NT2/D1 (cell line): ENCODE results near the gene RALGPS1.

Source experiments
- DNase-seq: peaks from one replicate; pipeline ENCODE4 v3.0.0-alpha.2; 2011; ENCODE audit warnings: low read depth, low spot score
- H3K27me3 ChIP-seq: 2 replicates; pipeline ENCODE4 v1.6.0; 2011; ENCODE audit warnings: mild to moderate bottlenecking; ENCODE audit not compliant: insufficient read length, insufficient read depth
- H3K36me3 ChIP-seq: 2 replicates; pipeline ENCODE4 v1.6.1; 2011; ENCODE audit warnings: mild to moderate bottlenecking, low read length, mixed read lengths; ENCODE audit not compliant: insufficient read depth, insufficient read length
- H3K4me1 ChIP-seq: 2 replicates; pipeline ENCODE4 v1.5.1; 2011; ENCODE audit not compliant: insufficient read depth, insufficient read length
- H3K4me3 ChIP-seq: 2 replicates; pipeline ENCODE4 v1.5.1; 2011; ENCODE audit warnings: low read depth; ENCODE audit not compliant: insufficient read length
- H3K9ac ChIP-seq: 2 replicates; pipeline ENCODE4 v1.6.0; 2011; ENCODE audit warnings: low read depth; ENCODE audit not compliant: insufficient read length
- H3K9me3 ChIP-seq: 2 replicates; pipeline ENCODE4 v1.5.1; 2011; ENCODE audit warnings: mild to moderate bottlenecking, low read length; ENCODE audit not compliant: insufficient read depth
- SUZ12 ChIP-seq: IDR thresholded peaks from 2 replicates; pipeline ENCODE4 v1.6.1; 2011; ENCODE audit not compliant: insufficient read length, insufficient read depth; ENCODE audit errors: extremely low read depth
- YY1 ChIP-seq: IDR thresholded peaks from 2 replicates; pipeline ENCODE4 v1.6.1; 2011; ENCODE audit not compliant: insufficient read length, insufficient read depth
- ZNF274 ChIP-seq: IDR thresholded peaks from 2 replicates; pipeline ENCODE4 v1.6.1; 2011; ENCODE audit warnings: mild to moderate bottlenecking, low read depth, low read length

RALGPS1 gene

GRCh38 chr9:127178686-127179632 is 264.4 kb downstream of the RALGPS1 start:
- H3K9me3 ChIP-seq: no peaks in the 10 kb centered on the region
- TF ChIP-seq YY1 (no peak), SUZ12 (no peak), ZNF274 (no peak)
- no peaks in the 10 kb centered on the region for H3K27me3 ChIP-seq
- no peak for DNase-seq
- no peak overlapping the region for H3K9ac ChIP-seq
- no peaks in the 10 kb centered on the region for H3K36me3 ChIP-seq
- H3K4me3 ChIP-seq: no peak overlapping the region
- peaks cover 23% of the 10 kb centered on the region for H3K4me1 ChIP-seq

DNA sequence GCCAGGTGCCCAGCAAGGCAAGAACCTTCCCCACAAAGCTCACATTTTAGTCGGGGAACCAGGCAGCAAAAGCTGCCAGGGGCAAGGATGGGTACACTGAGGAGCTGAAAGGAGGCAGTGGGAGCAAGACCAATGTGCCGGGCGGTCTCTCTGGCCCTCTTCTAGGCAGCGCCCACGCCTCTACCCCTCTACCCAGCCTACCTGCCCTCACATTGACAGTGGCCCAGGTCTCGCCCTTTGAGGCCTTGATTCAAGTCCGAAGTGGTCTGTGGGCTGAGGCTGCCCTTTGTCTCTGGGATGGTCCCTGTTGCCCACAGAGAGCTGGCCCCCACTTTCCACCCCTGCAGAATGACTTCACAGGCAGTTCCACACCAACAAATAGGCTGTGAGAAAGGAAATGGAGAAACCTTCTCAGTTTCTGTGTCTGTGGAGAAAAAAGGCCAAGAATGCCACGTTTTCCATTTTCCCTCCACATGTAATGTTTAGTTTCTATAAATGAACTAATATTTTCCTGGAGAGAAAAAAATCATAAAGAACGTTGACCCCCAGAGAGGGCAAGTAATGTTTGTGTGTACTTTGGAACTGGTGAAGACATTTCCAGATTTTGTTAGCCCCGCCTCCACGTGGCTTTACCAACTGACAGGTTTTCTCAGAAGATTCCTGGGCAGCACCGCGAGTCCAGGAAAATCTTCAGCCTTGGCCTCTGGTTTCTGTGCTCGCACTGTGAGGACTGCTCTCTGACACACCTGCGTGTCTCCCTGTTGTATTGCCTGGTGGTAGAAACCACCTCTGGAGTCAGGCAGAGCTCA is 265.3 kb downstream of the RALGPS1 start:
- H3K4me1 ChIP-seq: peaks cover 24% of the 10 kb centered on the region
- DNase-seq: no peak

DNA sequence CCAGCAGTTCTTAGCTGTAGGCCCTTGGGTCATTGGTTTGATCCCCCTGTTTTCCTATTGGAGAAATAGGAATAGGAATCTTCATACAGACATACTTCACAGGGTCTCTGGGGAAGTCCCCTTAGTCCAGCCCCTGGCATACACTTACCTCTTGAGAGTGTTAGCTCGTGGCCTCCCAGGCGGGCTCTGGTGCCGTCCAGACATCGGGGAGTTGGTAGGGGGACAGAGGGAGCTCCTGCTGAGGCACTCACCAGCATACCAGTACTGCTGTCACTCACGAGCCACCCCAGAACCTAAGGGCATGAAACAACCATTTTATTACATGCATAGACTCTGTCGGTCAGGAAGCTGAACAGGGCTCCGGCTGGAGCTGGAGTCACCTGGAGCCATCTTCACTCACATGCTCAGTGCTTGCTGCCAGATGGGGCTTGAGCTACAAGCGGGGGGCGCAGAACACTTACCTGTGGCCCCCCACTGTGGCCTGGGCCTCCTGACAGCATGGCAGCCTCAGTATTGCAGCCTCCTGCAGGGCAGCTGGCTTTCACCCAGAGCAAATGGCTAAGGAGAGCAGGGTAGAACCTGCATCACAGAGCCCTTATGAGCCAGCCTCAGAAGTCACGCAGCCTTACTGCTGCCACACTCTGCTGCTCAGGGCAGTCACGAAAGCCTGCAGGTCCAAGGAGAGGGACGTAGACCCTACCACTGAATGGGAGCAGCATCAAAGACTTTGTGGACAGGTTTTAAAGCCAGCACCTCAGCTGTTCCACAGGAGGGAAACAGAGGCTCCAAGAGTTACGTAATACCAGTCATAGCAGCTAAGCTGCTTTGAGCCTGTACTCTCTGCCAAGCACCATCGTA is 266.1 kb downstream of the RALGPS1 start:
- TF ChIP-seq YY1: no peak
- no peak for TF ChIP-seq SUZ12
- TF ChIP-seq ZNF274: no peak
- DNase-seq: no peak
- Histone ChIP-seq H3K9ac (no peak overlapping the region), H3K36me3 (no peaks in the 10 kb centered on the region), H3K9me3 (no peaks in the 10 kb centered on the region), H3K4me3 (no peak overlapping the region), H3K27me3 (no peaks in the 10 kb centered on the region), H3K4me1 (peaks cover 24% of the 10 kb centered on the region)

More for the DNA sequence above, 265.3 kb downstream of the RALGPS1 start:
- H3K4me3 ChIP-seq: no peak overlapping the region
- no peaks in the 10 kb centered on the region for H3K9me3 ChIP-seq
- TF ChIP-seq ZNF274 (no peak), SUZ12 (no peak), YY1 (no peak)
- H3K9ac ChIP-seq: no peak overlapping the region
- no peaks in the 10 kb centered on the region for H3K36me3 ChIP-seq
- H3K27me3 ChIP-seq: no peaks in the 10 kb centered on the region

DNA sequence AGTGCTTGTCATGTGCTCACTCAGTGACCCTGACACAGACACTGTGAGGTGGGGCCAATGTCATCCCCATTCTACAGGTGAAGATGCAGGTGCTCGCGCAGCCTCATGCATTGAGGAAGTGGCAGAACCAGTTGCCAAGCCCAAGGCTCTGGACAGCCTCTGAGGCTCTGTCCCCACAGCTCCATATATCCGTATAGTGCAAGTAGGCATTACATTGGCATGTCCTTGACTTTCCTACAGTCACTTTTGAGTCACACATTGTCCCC is 266.7 kb downstream of the RALGPS1 start:
- no peak for TF ChIP-seq ZNF274
- TF ChIP-seq YY1: no peak
- no peak for TF ChIP-seq SUZ12
- H3K27me3 ChIP-seq: no peaks in the 10 kb centered on the region
- H3K4me1 ChIP-seq: peaks cover 24% of the 10 kb centered on the region
- no peak for DNase-seq
- no peak overlapping the region for H3K9ac ChIP-seq
- no peaks in the 10 kb centered on the region for H3K9me3 ChIP-seq
- no peaks in the 10 kb centered on the region for H3K36me3 ChIP-seq
- no peak overlapping the region for H3K4me3 ChIP-seq

DNA sequence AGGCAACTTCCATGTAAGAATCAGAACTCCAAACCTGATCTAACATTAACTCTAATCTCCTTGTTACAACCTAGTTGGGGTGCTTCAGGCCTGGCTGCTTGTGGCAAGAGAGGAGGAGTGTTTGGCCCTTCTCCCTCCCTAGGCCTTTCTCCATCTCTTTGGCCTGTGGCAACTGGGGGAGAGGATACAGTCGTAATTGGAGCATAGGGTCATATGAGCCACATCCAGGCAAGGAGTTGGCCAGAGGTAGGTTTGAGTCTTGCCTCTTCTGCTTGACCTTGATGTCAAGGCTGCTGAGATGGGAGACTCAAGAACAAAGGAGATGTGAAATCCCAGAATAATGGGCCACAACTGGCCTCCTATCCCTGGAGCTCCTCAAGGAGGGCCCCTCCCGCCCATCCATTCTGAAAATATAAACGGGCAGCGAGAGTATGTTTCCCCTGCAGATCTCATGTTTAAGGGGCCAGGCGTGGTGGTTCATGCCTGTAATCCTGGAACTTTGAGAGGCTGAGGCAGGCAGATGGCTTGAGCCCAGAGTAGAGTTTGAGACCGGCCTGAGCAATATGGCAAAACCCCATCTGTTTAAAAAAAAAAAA is 267.1 kb downstream of the RALGPS1 start:
- no peaks in the 10 kb centered on the region for H3K27me3 ChIP-seq
- H3K36me3 ChIP-seq: no peaks in the 10 kb centered on the region
- TF ChIP-seq ZNF274 (no peak), YY1 (no peak), SUZ12 (no peak)
- H3K4me3 ChIP-seq: no peak overlapping the region
- DNase-seq: no peak
- no peak overlapping the region for H3K9ac ChIP-seq
- no peaks in the 10 kb centered on the region for H3K9me3 ChIP-seq
- H3K4me1 ChIP-seq: peaks cover 26% of the 10 kb centered on the region

DNA sequence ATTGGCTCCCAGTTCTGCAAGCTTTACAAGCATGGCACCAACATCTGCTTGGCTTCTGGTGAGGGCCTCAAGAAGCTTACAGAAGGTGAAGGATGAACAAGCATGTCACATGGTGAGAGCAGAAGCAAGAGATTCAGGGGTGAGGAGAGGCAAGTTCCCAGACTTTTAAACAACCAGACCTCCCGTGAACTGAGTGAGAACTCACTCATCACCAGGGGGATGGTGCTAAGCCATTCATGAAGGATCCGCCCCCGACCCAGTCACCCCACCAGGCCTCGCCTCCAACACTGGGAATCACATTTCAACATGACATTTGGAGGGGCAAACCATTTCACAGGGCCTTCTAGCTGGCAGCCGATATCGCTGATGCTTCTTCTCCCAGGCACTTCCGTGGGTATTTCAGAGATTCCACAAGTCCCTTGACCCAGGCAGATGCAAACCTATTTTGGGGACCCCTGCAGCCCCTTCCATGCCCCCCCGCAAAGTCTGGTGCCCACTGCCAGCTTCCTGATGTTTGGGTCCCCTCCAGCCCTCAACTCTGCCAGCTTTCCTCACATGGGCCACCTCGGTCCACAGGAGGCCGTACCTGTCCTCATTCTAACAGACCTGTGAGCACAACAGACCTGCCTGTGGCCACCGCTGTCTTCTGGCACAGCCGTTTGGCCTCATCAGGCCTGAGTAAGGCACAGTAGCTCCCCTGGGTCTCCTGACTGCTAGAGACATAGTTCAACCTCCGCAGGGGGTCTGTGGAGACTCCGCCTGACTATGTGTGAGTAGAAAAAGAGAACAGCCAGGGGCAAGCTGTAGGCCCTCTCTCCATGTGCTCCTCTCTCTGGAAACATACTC is 268.5 kb downstream of the RALGPS1 start:
- Histone ChIP-seq H3K36me3 (no peaks in the 10 kb centered on the region), H3K27me3 (no peaks in the 10 kb centered on the region), H3K4me3 (no peak overlapping the region), H3K4me1 (peaks cover 31% of the 10 kb centered on the region), H3K9ac (no peak overlapping the region), H3K9me3 (no peaks in the 10 kb centered on the region)
- no peak for TF ChIP-seq SUZ12
- no peak for TF ChIP-seq ZNF274
- TF ChIP-seq YY1: no peak
- no peak for DNase-seq
